H1 (cell line): ENCODE results near the gene ST3GAL3.

Experiments used
- EP300 ChIP-seq, 2 experiments: IDR thresholded peaks; 1 replicate in 1 of 2; 2 replicates in 1 of 2; pipeline ENCODE4 v1.6.1; 2011 to 2012; ENCODE audit warnings: low read depth in 2 of 2, low read length in 2 of 2, mild to moderate bottlenecking in 2 of 2, borderline replicate concordance in 1 of 2, inconsistent platforms in 1 of 2, moderate library complexity in 1 of 2
- POLR2AphosphoS5 ChIP-seq: IDR thresholded peaks from 2 replicates; pipeline ENCODE4 v1.6.1; 2011; ENCODE audit warnings: low read depth, low read length
- TF ChIP-seq, protein P1 (sequence below), 3 experiments: IDR thresholded peaks; 1 replicate in 2 of 3; 2 replicates in 1 of 3; pipeline versions ENCODE4 v1.5.1 to v1.6.1; 2011; ENCODE audit warnings: low read length in 3 of 3, mild to moderate bottlenecking in 3 of 3, inconsistent platforms in 2 of 3, low read depth in 1 of 3, moderate library complexity in 1 of 3; ENCODE audit not compliant: insufficient read depth in 1 of 3; ENCODE audit errors: control extremely low read depth in 1 of 3

DNA sequence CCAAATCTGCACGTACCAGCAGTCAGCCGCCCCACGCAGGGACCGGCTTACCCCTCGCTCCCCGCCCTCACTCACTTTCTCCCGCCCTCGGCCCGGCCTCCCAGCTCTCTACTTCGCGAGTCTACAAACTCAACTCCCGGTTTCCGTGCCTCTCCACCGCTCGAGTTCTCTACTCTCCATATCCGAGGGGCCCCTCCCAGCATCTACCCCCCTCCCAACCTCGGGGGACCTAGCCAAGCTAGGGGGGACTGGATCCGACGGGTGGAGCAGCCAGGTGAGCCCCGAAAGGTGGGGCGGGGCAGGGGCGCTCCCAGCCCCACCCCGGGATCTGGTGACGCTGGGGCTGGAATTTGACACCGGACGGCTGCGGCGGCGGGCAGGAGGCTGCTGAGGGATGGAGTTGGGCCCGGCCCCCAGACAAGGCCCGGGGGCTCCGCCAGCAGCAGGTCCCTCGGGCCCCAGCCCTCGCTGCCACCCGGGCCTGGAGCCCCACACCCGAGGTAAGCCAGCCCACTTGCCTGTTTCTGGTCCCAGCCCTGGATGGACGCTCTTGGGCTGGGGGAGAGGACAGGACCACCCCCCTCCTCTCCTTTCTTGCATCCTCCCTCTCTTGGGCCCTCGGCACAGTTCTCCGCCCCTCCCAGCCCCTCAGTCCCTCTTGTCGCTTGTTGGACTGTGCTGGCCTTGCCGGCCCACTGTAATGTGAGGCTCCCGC is 226.2 kb downstream of the ST3GAL3 start, which contains the start of gene ARTN:
- TF ChIP-seq POLR2AphosphoS5 (no peak), EP300 (IDR thresholded peaks at IDR 0.05; ENCODE audit: borderline replicate concordance in 1 of 2, low read depth in 2 of 2, low read length in 2 of 2) (no peak)
- TF ChIP-seq, protein P1, sequence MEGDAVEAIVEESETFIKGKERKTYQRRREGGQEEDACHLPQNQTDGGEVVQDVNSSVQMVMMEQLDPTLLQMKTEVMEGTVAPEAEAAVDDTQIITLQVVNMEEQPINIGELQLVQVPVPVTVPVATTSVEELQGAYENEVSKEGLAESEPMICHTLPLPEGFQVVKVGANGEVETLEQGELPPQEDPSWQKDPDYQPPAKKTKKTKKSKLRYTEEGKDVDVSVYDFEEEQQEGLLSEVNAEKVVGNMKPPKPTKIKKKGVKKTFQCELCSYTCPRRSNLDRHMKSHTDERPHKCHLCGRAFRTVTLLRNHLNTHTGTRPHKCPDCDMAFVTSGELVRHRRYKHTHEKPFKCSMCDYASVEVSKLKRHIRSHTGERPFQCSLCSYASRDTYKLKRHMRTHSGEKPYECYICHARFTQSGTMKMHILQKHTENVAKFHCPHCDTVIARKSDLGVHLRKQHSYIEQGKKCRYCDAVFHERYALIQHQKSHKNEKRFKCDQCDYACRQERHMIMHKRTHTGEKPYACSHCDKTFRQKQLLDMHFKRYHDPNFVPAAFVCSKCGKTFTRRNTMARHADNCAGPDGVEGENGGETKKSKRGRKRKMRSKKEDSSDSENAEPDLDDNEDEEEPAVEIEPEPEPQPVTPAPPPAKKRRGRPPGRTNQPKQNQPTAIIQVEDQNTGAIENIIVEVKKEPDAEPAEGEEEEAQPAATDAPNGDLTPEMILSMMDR (IDR thresholded peaks at IDR 0.05; ENCODE audit: control extremely low read depth in 1 of 3, insufficient read depth in 1 of 3, low read depth in 1 of 3, low read length in 3 of 3) = no peak
